AG09309 (cell line): Measurements from ENCODE around the gene CWF19L1.
"Not testable (repeated sequence)": the region's sequence is repeated elsewhere in the genome, so short reads cannot be mapped to it uniquely, and the experiment has no call there.

Experiments used
- DNase-seq: peaks from one replicate; pipeline ENCODE4 v3.0.0-alpha.2; 2010; ENCODE audit warnings: low read depth
- H3K4me3 ChIP-seq: 2 replicates; pipeline ENCODE4 v1.5.1; 2011; ENCODE audit warnings: mild to moderate bottlenecking, low read depth, low read length, moderate library complexity; ENCODE audit not compliant: control insufficient read depth
- CTCF ChIP-seq: IDR thresholded peaks from 2 replicates; pipeline ENCODE4 v1.5.1; 2011; ENCODE audit warnings: mild to moderate bottlenecking, low read depth, low read length, inconsistent platforms; ENCODE audit not compliant: insufficient read depth, control insufficient read depth; ENCODE audit errors: missing control alignments

CWF19L1 gene

GRCh38 chr10:100303724-100304319 is 36.4 kb upstream of the CWF19L1 start:
- no peak for DNase-seq
- no peak overlapping the region for H3K4me3 ChIP-seq
- peak; percentile 63 for TF ChIP-seq CTCF

- DNase-seq, H3K4me3 ChIP-seq: not testable (repeated sequence)
Observed at GRCh38 chr10:100301123-100301522, 33.7 kb upstream of the CWF19L1 start.

GRCh38 chr10:100297242-100297641 is 29.8 kb upstream of the CWF19L1 start:
- no peak for TF ChIP-seq CTCF
- H3K4me3 ChIP-seq = no peak overlapping the region
- no peak for DNase-seq

- TF ChIP-seq CTCF = no peak
- DNase-seq = no peak
Observed at GRCh38 chr10:100293066-100293465, 25.6 kb upstream of the CWF19L1 start.

GRCh38 chr10:100292300-100292699 is 24.9 kb upstream of the CWF19L1 start:
- H3K4me3 ChIP-seq, DNase-seq: not testable (repeated sequence)

More at GRCh38 chr10:100293066-100293465, 25.6 kb upstream of the CWF19L1 start:
- no peak overlapping the region for H3K4me3 ChIP-seq

- no peak for TF ChIP-seq CTCF
- DNase-seq = no peak
- no peak overlapping the region for H3K4me3 ChIP-seq
Observed at GRCh38 chr10:100291356-100291755, 23.9 kb upstream of the CWF19L1 start.

GRCh38 chr10:100289641-100290040 is 22.2 kb upstream of the CWF19L1 start:
- no peak for DNase-seq
- H3K4me3 ChIP-seq = no peak overlapping the region
- no peak for TF ChIP-seq CTCF

GRCh38 chr10:100288196-100288595 is 20.8 kb upstream of the CWF19L1 start:
- TF ChIP-seq CTCF = no peak
- H3K4me3 ChIP-seq = no peak overlapping the region
- DNase-seq = no peak
